Neural cell (in vitro differentiated cells): ENCODE data around the gene RPS6KA3.

Experiments
- POLR2AphosphoS5 ChIP-seq: IDR thresholded peaks from 2 replicates; pipeline ENCODE4 v1.6.1; 2012
- RAD21 ChIP-seq: fragments of 450-650 bp; conservative IDR thresholded peaks from 2 replicates; pipeline ENCODE4 v1.6.1; 2014; ENCODE audit warnings: antibody characterized with exemption, mild to moderate bottlenecking, moderate library complexity
- TF ChIP-seq, protein P1 (sequence below): fragments of 450-650 bp; IDR thresholded peaks from 2 replicates; pipeline ENCODE4 v1.5.1; 2014; ENCODE audit warnings: antibody characterized with exemption, mild to moderate bottlenecking, moderate library complexity; ENCODE audit not compliant: poor library complexity, severe bottlenecking

DNA sequence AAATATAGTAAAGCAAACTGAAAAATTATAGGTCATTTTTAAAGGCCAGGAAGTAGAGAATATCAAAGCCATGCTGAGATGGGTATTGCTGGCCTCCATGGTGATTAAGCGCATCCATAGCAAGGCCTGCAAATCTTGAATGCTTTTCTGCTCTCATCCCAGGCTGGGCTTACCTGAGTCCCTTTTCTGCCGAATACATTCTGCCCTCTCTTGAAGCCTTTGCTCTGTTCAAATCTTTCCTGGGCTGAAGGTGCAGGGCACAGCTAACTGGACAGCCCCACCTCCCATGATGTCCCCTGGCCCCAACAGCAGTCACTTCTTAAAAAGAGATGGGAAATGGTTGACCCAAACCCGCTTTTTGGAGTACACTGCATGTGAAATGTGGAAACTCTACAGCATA, 115.0 kb downstream of the RPS6KA3 start:
- TF ChIP-seq, protein P1, sequence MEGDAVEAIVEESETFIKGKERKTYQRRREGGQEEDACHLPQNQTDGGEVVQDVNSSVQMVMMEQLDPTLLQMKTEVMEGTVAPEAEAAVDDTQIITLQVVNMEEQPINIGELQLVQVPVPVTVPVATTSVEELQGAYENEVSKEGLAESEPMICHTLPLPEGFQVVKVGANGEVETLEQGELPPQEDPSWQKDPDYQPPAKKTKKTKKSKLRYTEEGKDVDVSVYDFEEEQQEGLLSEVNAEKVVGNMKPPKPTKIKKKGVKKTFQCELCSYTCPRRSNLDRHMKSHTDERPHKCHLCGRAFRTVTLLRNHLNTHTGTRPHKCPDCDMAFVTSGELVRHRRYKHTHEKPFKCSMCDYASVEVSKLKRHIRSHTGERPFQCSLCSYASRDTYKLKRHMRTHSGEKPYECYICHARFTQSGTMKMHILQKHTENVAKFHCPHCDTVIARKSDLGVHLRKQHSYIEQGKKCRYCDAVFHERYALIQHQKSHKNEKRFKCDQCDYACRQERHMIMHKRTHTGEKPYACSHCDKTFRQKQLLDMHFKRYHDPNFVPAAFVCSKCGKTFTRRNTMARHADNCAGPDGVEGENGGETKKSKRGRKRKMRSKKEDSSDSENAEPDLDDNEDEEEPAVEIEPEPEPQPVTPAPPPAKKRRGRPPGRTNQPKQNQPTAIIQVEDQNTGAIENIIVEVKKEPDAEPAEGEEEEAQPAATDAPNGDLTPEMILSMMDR = no peak
- TF ChIP-seq POLR2AphosphoS5 (no peak), RAD21 (no peak)
